Skeletal muscle tissue (tissue), 2 donors: ENCODE data around the gene FMR1. TPM values are rescaled to one million over a fixed set of nuclear protein-coding genes. Genes with fewer than 3 reads are reported as not detected.

Experiments
- small RNA-seq: library from RNA; depleted of rRNA; stranded (forward); fragments of <200 nt; gene quantifications from one replicate; pipeline ENCODE3, GENCODE V24; 2014
- total RNA-seq: library from RNA; depleted of rRNA; stranded (reverse); fragments of >200 nt; gene quantifications from one replicate; pipeline ENCODE4 v1.2.3, GENCODE V29; 2014

Gene FMR1
- total RNA-seq, 1 donor from 2014 or later, result 33.9 TPM

Small RNA genes within 50 kb of the gene (small RNA-seq; reads per million reads assigned to genes)
- not detected for gene RF02118

Other genes starting within 250 kb of the FMR1 start
- gene FMR1NB, start 69.4 kb downstream of the FMR1 start, total RNA-seq, result not detected